Pulmonary artery endothelial cell (primary cell): ENCODE data around the gene GLT1D1. TPM values are rescaled to one million over a fixed set of nuclear protein-coding genes. Genes with fewer than 3 reads are reported as not detected.

Experiments used
- DNase-seq: peaks from one replicate; pipeline ENCODE4 v3.0.0-alpha.2; 2011; ENCODE audit warnings: low read depth, low spot score
- total RNA-seq: library from RNA; depleted of rRNA; stranded (reverse); fragments of >200 nt; gene quantifications from 2 replicates; pipeline ENCODE4 v1.2.3, GENCODE V29; 2014

The GLT1D1 gene
- total RNA-seq, 1 donor from 2014 or later, result not detected

- DNase-seq, result no peak
Measured at GRCh38 chr12:128961957-128962356, 108.7 kb downstream of the GLT1D1 start.

DNA sequence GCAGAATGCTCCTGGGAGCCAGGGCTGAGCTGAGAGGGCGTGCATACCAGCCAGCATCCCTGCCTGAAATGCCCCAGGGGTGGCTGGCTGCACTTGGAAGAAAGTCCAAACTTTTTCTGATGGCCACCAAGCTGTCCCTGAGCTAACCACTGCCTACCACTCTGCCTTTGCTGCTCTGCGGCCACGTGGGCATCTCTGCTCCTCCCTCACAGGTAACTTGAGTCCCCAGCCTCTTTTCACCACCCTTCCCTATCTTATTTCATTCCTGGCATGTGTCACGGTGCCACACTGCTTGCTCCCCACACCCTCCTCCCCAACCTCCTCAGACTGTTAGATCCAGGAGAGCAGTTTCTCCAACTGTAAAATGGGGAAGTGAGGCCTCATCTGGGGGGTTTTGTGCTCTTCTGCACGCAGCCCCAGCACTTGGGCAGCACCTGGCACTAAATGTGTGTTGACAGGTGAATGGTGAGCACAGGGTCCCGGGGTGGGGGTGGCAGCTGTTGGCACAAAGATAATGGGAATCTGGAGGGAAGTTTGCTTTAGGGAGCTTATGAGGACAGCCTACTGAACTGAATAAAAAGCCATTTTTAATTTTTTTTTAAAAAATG lies 113.0 kb downstream of the GLT1D1 start:
- no peak for DNase-seq

DNA sequence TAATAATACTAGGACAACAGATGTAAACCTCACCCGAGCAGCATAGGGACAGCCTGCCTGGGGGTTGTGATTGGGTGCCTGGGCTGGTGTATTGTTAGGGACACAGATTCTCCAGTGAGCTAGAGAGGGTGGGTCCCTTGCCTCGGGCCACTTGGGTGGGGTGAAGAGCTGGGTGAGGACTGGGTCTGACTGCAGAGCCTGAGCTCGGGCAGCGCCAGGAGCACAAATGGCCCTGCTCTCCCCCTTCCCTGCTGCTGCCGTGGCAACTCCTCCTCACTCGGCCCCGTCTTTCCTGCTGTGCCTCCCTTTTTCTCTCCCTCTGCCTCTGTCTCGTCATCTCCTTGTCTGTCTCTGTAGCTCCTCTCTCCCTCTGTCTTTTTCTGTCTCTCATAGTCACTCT lies 115.4 kb downstream of the GLT1D1 start:
- no peak for DNase-seq

- no peak for DNase-seq
Measured at GRCh38 chr12:128969480-128970055, 116.3 kb downstream of the GLT1D1 start.

DNA sequence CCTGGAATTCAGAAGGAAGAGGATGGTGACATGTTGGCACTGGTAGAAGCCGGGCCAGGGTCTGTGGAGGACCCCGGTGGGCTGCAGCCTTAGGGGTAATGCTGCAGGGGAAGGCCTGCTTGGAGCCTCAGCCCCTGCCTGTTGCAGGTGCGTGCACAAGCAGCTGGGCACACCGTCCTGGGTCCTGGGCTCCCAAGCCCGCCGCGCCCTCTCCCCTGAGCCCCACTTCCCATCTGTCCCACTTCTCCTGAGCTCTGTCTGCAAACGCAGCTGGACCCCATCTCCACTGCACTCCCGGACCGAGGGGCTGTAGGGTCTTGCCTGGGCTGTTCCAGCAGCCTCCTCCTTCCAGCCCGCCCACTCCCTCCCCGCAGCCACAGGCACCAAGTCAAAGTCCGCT lies 116.8 kb downstream of the GLT1D1 start:
- no peak for DNase-seq

- DNase-seq, result no peak
Measured at GRCh38 chr12:128970941-128971340, 117.7 kb downstream of the GLT1D1 start.

DNA sequence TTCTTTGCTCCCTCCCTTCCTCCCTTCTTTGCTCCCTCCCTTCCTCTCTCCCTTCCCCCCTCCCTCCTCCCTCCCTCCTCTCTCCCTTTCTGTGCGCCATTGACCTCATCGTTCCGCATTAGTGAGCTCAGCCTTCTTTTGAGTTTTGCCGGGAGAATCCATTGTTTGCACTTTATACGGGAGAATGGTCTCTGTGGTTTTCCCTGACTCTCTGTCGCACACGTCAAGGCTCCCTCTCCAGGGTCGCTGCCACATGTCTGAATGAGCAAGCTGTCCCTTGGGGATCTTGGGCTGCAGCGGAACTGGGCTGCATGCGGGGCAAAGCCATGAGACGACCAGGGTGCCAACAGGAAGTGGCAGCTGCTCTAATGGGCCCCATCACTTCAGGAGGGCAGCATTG lies 118.5 kb downstream of the GLT1D1 start:
- DNase-seq, result no peak

- DNase-seq, result no peak
Measured at GRCh38 chr12:128973883-128974681, 120.8 kb downstream of the GLT1D1 start.

DNA sequence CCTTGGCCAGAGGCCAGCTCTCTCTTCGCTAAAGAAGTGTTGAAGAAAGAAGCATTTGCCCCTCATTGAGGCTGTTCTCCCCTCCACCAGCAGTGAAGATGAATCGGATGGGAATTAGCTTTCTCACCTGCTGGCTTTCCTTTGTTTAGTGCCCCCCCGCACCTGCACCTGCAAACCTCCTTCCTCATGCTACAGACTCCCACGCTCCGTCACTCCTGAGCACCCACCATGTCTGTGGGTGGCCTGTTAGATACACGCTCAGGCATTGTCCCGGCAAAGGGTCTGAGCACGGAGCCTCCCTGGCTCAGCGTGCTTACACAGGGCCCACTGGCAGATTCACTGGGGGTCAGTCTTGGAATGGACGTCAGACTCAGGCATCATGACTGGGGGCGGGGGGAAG lies 121.6 kb downstream of the GLT1D1 start:
- no peak for DNase-seq

GRCh38 chr12:128976120-128976738 lies 123.0 kb downstream of the GLT1D1 start:
- no peak for DNase-seq

- DNase-seq, result no peak
Measured at GRCh38 chr12:128977441-128977840, 124.2 kb downstream of the GLT1D1 start.

- DNase-seq, result no peak
Measured at GRCh38 chr12:128978067-128978466, 124.8 kb downstream of the GLT1D1 start.

DNA sequence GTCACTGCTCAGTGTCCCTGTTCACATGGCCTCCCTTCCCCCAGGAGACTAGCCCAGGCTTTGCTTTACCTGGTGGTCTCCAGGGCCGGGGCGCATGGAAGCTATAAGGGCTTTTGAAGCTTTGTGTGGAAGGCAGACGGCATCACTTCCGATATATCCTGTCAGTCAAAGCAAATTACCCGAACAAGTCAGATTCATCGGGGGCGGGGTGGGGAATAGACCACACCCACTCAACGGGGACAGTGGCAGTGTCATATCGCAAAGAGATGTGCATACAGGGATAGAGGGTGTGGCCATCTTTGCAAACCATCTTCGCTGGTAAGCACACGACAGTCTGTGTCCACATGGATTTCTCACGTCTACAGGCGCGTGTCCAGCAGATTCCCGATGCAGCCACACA lies 127.3 kb downstream of the GLT1D1 start:
- no peak for DNase-seq

DNA sequence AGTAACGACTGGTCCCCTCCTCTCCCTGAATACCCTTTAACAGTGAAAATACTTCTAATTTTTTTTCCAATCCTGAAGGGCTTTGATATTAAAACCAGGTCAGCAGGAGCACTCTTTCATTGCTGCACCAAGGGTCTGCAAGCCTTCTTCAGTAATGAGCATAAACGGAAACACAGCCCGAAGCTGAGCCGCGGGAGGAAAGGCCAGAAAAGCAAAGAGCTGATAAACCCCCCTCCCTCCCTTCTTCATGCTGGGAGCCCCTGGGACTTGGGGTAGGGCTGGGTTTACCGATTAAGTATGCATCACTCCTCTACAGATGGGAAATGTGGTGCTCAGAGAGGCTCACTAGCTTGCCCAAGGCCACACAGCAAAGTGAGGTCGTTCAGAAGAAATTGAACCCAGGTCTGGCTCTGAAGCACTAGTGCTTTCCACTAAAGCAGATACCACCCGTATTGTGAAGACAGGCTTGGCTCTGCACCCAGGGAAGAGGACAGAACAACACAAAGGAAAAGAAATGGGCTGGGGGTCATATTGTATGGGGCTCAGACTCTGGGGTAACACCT lies 128.8 kb downstream of the GLT1D1 start:
- DNase-seq, result no peak

DNA sequence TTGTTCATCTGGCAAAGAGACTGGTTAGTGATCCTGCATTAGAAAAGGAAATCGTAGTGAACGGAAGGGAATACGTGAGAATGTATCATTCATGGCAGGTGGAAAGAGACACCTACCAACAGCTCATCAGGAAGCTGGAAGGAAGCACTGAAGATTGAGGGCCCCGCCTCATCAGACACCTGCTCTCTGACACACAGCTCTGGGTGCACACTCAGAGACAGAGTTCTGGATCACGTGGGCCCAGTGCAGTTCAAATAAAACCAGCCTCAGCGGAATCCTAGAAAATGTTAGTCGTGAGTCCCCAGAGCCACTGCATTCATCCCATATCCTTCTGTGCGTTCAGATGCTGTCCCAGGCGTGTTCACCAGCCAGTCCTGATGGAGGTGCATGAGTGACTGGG lies 129.7 kb downstream of the GLT1D1 start:
- no peak for DNase-seq

GRCh38 chr12:128983371-128983770 lies 130.1 kb downstream of the GLT1D1 start:
- no peak for DNase-seq

GRCh38 chr12:128986957-128987356 lies 133.7 kb downstream of the GLT1D1 start:
- DNase-seq, result no peak

- no peak for DNase-seq
Measured at GRCh38 chr12:128989287-128989686, 136.0 kb downstream of the GLT1D1 start.

DNA sequence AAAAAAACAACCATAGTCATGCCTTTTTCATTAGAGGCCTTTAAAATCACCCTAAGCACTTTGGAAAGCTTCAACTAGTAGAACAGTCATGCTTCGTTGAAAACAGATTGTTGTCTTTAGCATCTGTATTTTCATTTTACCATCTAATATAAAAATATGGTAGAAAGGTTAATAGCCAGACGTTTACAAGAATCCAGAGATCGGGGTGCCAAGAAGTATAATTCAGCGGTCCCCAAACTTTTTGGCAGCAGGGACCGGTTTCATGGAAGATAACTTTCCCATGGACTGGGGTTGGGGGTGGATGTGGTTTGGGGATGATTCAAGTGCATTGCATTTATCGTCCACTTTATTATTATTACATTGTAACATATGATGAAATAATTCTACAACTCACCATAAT lies 138.4 kb downstream of the GLT1D1 start:
- no peak for DNase-seq

GRCh38 chr12:128992116-128992515 lies 138.8 kb downstream of the GLT1D1 start:
- DNase-seq, result no peak

DNA sequence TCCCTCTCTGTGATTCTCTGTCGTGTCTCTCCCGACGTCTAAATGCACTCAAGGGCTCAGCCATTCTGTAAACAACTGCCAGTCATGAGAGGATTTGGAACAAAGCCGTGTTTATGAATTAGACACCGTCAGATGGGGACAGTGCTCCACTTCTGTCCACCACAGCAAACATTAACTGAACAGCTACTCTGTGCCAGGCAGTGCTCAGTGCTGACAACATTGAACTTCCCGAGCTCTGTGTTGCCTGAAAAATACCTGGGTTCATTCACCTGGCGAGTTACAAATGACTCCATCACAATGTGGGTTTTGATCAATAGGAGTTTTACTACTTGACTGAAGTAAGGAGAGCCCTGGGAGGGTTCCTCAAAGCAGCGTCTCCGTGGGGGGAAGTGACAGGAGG lies 139.3 kb downstream of the GLT1D1 start:
- DNase-seq, result no peak

- DNase-seq, result no peak
Measured at GRCh38 chr12:128994856-128995255, 141.6 kb downstream of the GLT1D1 start.
